Posterior cingulate gyrus (tissue), 11 donors: ENCODE measurements around the gene HDAC5.
"Not testable (repeated sequence)": the region's sequence is repeated elsewhere in the genome, so short reads cannot be mapped to it uniquely, and the experiment has no call there.

Experiments used
- DNase-seq, 10 donors: peaks; one replicate each; pipeline versions ENCODE4 v3.0.0 to v3.0.0-alpha.2; 2020 to 2021; ENCODE audit warnings: mixed read lengths in 3 of 10
- intact Hi-C: fragments of 100-400 bp; cut with DNase I; formaldehyde crosslinking; loops from one replicate; pipeline ENCODE4 v1.15.1; 2023

Gene HDAC5

DNA sequence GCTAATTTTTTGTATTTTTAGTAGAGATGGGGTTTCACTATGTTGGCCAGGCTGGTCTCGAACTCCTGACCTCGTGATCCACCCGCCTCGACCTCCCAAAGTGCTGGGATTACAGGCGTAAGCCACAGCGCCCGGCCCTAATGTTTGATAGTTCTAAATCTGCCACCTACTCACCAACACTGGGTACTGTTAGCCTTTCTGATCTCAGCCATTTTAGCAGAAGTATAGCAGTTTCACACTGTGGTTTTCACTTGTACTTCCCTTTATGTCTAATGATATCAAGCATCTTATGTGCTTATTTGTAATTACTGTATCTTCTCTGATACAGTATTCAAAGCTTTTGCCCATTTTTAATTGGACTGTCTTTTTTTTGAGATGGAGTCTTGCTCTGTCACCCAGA is 76.5 kb downstream of the HDAC5 start:
- intact Hi-C loops = not testable (repeated sequence)

GRCh38 chr17:44045486-44045885 is 78.0 kb downstream of the HDAC5 start:
- DNase-seq = no peak
- intact Hi-C loops = no loop called here

More for the DNA sequence above, 76.5 kb downstream of the HDAC5 start:
- peak in 1 of 10 donors; percentile 41 for DNase-seq

DNA sequence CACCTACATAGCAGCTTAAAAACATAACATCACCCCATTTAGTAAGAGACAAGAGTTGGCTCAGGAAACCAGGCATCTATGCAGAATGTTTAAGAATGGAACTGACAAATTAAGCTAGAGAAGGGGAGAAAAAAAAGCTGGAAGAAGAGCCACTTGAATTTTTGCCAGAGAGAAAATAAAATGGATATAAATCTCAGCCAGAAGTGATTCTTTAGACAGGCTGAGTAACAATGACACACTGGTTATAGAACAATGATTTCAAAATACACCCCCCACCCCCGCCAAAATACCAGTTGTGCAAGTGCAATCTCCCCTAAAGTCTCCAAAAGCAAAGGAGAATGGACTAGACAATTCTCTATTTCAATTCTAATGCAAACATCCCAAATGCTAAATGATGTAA is 79.4 kb downstream of the HDAC5 start:
- no peak for DNase-seq
- intact Hi-C loops = no loop called here

- intact Hi-C loops = no loop called here
- DNase-seq = no peak
Observed at GRCh38 chr17:44043272-44043696, 80.2 kb downstream of the HDAC5 start.

GRCh38 chr17:44039829-44040635 is 83.4 kb downstream of the HDAC5 start:
- no peak for DNase-seq

DNA sequence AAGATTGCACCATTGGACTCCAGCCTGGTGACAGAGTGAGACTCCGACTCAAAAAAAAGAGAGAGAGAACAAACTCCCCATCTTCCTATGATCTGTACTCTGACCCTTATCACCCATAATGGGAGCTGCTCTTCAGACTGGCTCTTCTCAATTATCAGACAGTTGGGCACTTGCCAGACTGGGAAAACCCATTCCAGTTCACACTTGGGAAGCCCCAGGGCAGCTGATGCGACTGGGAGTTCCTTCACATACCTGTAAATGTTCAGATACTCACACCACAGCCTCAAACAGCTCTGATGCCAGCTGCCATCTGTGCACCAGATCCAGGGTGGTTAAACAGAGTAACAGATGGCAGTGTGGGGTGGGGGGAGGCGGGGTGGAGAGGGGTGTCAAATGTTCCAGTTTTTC is 84.8 kb downstream of the HDAC5 start:
- intact Hi-C loops = no loop called here
- peak in 6 of 10 donors; percentile 21 to 88 (median 54) for DNase-seq

More at GRCh38 chr17:44039829-44040635, 83.4 kb downstream of the HDAC5 start:
- intact Hi-C loops = no loop called here

GRCh38 chr17:44037471-44037870 is 86.0 kb downstream of the HDAC5 start:
- DNase-seq = no peak
- intact Hi-C loops = no loop called here

- intact Hi-C loops, DNase-seq: not testable (repeated sequence)
Observed at GRCh38 chr17:44034688-44035087, 88.8 kb downstream of the HDAC5 start.

DNA sequence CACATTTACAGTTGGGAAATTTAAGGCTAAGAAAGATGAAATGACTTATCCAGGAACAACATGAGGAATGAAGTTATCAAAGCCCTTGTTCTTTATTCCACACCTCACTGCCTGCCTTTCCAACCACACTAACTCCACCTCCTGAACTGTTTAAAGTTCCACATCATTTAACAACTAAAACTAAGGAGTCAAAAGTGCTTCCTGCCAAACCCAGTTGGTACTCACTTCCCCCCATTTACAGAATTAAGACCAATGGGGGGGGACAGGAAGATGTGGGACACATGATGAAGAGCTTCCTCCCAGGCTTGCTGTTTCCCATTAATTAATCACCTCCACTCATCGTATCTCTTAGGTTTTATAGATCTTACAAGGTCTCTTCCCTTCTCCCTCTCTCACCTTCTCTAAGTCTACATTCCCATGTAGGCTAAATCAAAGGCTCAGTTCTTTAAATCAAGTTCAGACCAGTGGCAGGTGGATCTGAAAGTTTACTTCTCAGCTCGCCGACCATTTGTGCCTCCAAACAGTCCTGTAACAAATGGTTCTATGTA is 89.5 kb downstream of the HDAC5 start:
- intact Hi-C loops = no loop called here
- no peak for DNase-seq

DNA sequence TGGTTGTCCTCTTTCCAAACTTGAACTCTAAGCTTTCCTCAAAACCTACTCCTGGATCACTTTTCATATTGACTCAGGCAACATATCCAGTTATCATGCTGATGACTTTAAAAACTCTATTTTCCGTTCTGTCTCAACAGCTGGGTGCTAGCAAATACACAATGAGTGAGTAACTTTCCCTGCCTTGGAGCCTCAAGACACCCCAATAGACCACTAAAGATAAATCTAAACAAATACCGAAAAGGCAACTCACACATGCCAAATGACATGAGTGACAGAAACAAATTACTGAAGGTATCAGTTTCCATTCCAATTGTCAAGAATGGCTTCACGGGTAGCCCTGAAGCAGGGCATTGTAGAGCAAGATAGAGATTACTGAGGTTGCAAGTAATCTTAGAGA is 93.0 kb downstream of the HDAC5 start:
- DNase-seq = no peak
- intact Hi-C loops = no loop called here

DNA sequence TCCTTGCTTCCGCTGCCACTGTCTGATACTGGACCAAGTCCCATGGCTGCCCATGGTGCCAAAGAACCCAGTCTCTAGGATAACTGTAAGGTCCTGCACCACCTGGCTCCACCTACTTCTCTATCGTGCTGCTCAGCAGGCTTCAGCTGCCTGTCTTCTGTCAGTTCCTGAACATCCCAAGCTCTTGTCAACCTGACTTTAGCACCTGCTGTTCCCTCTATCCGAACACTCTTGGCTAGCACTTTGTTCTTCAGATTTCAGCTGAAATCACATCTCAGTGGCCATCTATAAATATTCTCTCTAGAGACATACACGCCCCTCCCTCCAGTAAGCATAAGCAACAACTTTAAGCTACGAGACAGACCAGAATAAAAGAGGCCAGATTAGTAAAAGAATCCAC is 93.7 kb downstream of the HDAC5 start:
- intact Hi-C loops = no loop called here
- DNase-seq = no peak
